Hair follicular keratinocyte (primary cell): Measurements from ENCODE around the gene PGM2. TPM values are rescaled to one million over a fixed set of nuclear protein-coding genes. Genes with fewer than 3 reads are reported as not detected.

ENCODE experiments used
- total RNA-seq: library from RNA; depleted of rRNA; stranded (reverse); fragments of >200 nt; gene quantifications from 2 replicates; pipeline ENCODE4 v1.2.3, GENCODE V29; 2015

Gene PGM2
- total RNA-seq = 34.6 and 42.5 TPM in 2 replicates

GRCh38 chr4:37826295-37827029 lies at the start of gene PGM2:
PGM2 (plus strand) TSS chr4:37826686; CDS start chr4:37826733, 47 bp downstream.

GRCh38 chr4:37890801-37891259 lies 64.3 kb downstream of the PGM2 start, which contains the start of gene TBC1D1:
TBC1D1 (plus strand) TSS chr4:37891084; CDS start chr4:37902096, 11,012 bp downstream.

Other genes starting within 250 kb of the PGM2 start
- 46.1 and 51.3 TPM in 2 replicates for gene RELL1, start 140.3 kb upstream of the PGM2 start, total RNA-seq
- 79.7 and 116 TPM in 2 replicates for gene TBC1D1, start 64.4 kb downstream of the PGM2 start, total RNA-seq
- gene PTTG2, start 133.7 kb downstream of the PGM2 start, total RNA-seq = not detected in 2 replicates